Ascending aorta (tissue), 2 donors: ENCODE results near the gene BCL11A. TPM values are rescaled to one million over a fixed set of nuclear protein-coding genes. Genes with fewer than 3 reads are reported as not detected.
A peak's percentile ranks its signal among the peaks of the same experiment; 100 is the strongest.

Source experiments
- DNase-seq, 2 donors: peaks; one replicate each; pipeline ENCODE4 v3.0.0-alpha.2; 2019; ENCODE audit warnings: low spot score in 2 of 2
- H3K27ac ChIP-seq, 2 donors: fragments of 200-600 bp; sonication (generic); one replicate each; pipeline ENCODE4 v1.5.1; 2016 to 2017; ENCODE audit warnings: mild to moderate bottlenecking in 1 of 2
- H3K27me3 ChIP-seq: fragments of 200-600 bp; sonication (generic); one replicate; pipeline ENCODE4 v1.5.1; 2017
- H3K36me3 ChIP-seq, 2 donors: fragments of 200-600 bp; sonication (generic); one replicate each; pipeline ENCODE4 v1.5.1; 2016
- H3K4me1 ChIP-seq, 2 donors: fragments of 200-600 bp; sonication (generic); one replicate each; pipeline ENCODE4 v1.5.1; 2016 to 2017; ENCODE audit warnings: mild to moderate bottlenecking in 1 of 2
- H3K4me3 ChIP-seq, 2 donors: fragments of 200-600 bp; sonication (generic); one replicate each; pipeline ENCODE4 v1.5.1; 2016 to 2017; ENCODE audit warnings: mild to moderate bottlenecking in 1 of 2
- H3K9me3 ChIP-seq, 2 donors: fragments of 200-600 bp; sonication (generic); one replicate each; pipeline ENCODE4 v1.5.1; 2016
- CTCF ChIP-seq, 3 experiments: fragments of 200-600 bp in 2 of 3; fragments of 450-650 bp in 1 of 3; sonication (generic) in 2 of 3; IDR thresholded peaks; one replicate each; pipeline ENCODE4 v1.5.1; 2016 to 2019; ENCODE audit warnings: antibody characterized with exemption in 3 of 3, mild to moderate bottlenecking in 1 of 3, moderate library complexity in 1 of 3
- intact Hi-C: fragments of 100-400 bp; cut with DNase I; formaldehyde crosslinking; loops from one replicate; pipeline ENCODE4 v1.15.1; 2023
- total RNA-seq: library from RNA; depleted of rRNA; stranded (reverse); fragments of >200 nt; gene quantifications from one replicate; pipeline ENCODE4 v1.1.0, GENCODE V29; 2016

The BCL11A gene
- total RNA-seq, 1 donor from 2014 or later, result 0.11 TPM

- intact Hi-C loops, result no loop called here
- Histone ChIP-seq H3K9me3 (no peaks in the 10 kb centered on the region), H3K27ac (no peak overlapping the region), H3K27me3 (no peaks in the 10 kb centered on the region), H3K4me3 (no peak overlapping the region), H3K36me3 (no peaks in the 10 kb centered on the region), H3K4me1 (no peaks in the 10 kb centered on the region)
- peak in 1 of 2 donors; percentile 33 for DNase-seq
- TF ChIP-seq CTCF (IDR thresholded peaks at IDR 0.05), result no peak
Observed at GRCh38 chr2:60481257-60481656, 72.2 kb downstream of the BCL11A start.

GRCh38 chr2:60480089-60480773 is 73.2 kb downstream of the BCL11A start:
- H3K4me3 ChIP-seq, result no peak overlapping the region
- H3K4me1 ChIP-seq, result no peaks in the 10 kb centered on the region
- no peak overlapping the region for H3K27ac ChIP-seq
- H3K27me3 ChIP-seq, result no peaks in the 10 kb centered on the region
- H3K36me3 ChIP-seq, result no peaks in the 10 kb centered on the region
- intact Hi-C loops, result no loop called here
- no peaks in the 10 kb centered on the region for H3K9me3 ChIP-seq
- no peak for TF ChIP-seq CTCF (IDR thresholded peaks at IDR 0.05)
- peak in 1 of 2 donors; percentile 12 for DNase-seq

GRCh38 chr2:60479226-60480088 is 74.0 kb downstream of the BCL11A start:
- H3K4me1 ChIP-seq, result no peaks in the 10 kb centered on the region

GRCh38 chr2:60478660-60479059 is 74.8 kb downstream of the BCL11A start:
- DNase-seq, result peak in 1 of 2 donors; percentile 30
- no peak overlapping the region for H3K4me3 ChIP-seq
- TF ChIP-seq CTCF (IDR thresholded peaks at IDR 0.05), result no peak
- H3K9me3 ChIP-seq, result no peaks in the 10 kb centered on the region
- H3K27me3 ChIP-seq, result no peaks in the 10 kb centered on the region
- H3K4me1 ChIP-seq, result no peaks in the 10 kb centered on the region
- no peak overlapping the region for H3K27ac ChIP-seq
- H3K36me3 ChIP-seq, result no peaks in the 10 kb centered on the region
- intact Hi-C loops, result no loop called here

More at GRCh38 chr2:60479226-60480088, 74.0 kb downstream of the BCL11A start:
- no peak overlapping the region for H3K4me3 ChIP-seq
- no peaks in the 10 kb centered on the region for H3K27me3 ChIP-seq
- no peak for TF ChIP-seq CTCF (IDR thresholded peaks at IDR 0.05)
- no peak overlapping the region for H3K27ac ChIP-seq
- peak in 1 of 2 donors; percentile 27 for DNase-seq
- H3K9me3 ChIP-seq, result no peaks in the 10 kb centered on the region
- intact Hi-C loops, result no loop called here
- H3K36me3 ChIP-seq, result no peaks in the 10 kb centered on the region

- H3K27me3 ChIP-seq, result no peaks in the 10 kb centered on the region
- intact Hi-C loops, result no loop called here
- H3K9me3 ChIP-seq, result no peaks in the 10 kb centered on the region
- no peak for DNase-seq
- H3K4me3 ChIP-seq, result no peak overlapping the region
- TF ChIP-seq CTCF (IDR thresholded peaks at IDR 0.05), result no peak
- no peaks in the 10 kb centered on the region for H3K36me3 ChIP-seq
- no peak overlapping the region for H3K27ac ChIP-seq
- H3K4me1 ChIP-seq, result no peaks in the 10 kb centered on the region
Observed at GRCh38 chr2:60476206-60476954, 77.1 kb downstream of the BCL11A start.
